GM23338 (cell line): ENCODE results near the gene ABL1. TPM values are rescaled to one million over a fixed set of nuclear protein-coding genes. Genes with fewer than 3 reads are reported as not detected.

Source experiments
- ATAC-seq: fragments of 200-7000 bp; cut with Tn5 transposase; 3 replicates; pipeline ENCODE4 v1.9.1; 2020
- DNase-seq: peaks from one replicate; pipeline ENCODE4 v3.0.0-alpha.2; 2015; ENCODE audit warnings: low spot score
- H2AFZ ChIP-seq: fragments of 200-600 bp; sonication (generic); 2 replicates; pipeline ENCODE4 v1.8.0; 2016; ENCODE audit warnings: antibody characterized with exemption, mild to moderate bottlenecking, moderate library complexity
- H3F3A ChIP-seq: fragments of 200-600 bp; sonication (generic); replicated peaks from 2 replicates; pipeline ENCODE4 v1.8.0; 2017; ENCODE audit warnings: antibody characterized with exemption, mixed run types, low read depth
- H3K27ac ChIP-seq: fragments of 200-600 bp; sonication (generic); 2 replicates; pipeline ENCODE4 v1.6.1; 2016; ENCODE audit warnings: low read depth
- H3K27me3 ChIP-seq: fragments of 200-600 bp; sonication (generic); 2 replicates; pipeline ENCODE4 v1.8.0; 2016; ENCODE audit warnings: mild to moderate bottlenecking, mixed run types, moderate library complexity; ENCODE audit not compliant: insufficient read depth
- H3K36me3 ChIP-seq: fragments of 200-600 bp; sonication (generic); 2 replicates; pipeline ENCODE4 v1.8.0; 2016; ENCODE audit warnings: mild to moderate bottlenecking; ENCODE audit not compliant: insufficient read depth
- H3K4me1 ChIP-seq: fragments of 200-600 bp; sonication (generic); 2 replicates; pipeline ENCODE4 v1.8.0; 2016; ENCODE audit warnings: mild to moderate bottlenecking, moderate library complexity; ENCODE audit not compliant: insufficient read depth
- H3K4me2 ChIP-seq: fragments of 200-600 bp; sonication (generic); 2 replicates; pipeline ENCODE4 v1.7.1; 2017; ENCODE audit warnings: mixed run types
- H3K4me3 ChIP-seq: fragments of 200-600 bp; sonication (generic); 2 replicates; pipeline ENCODE4 v1.6.1; 2016; ENCODE audit warnings: mixed run types
- H3K79me2 ChIP-seq: fragments of 200-600 bp; sonication (generic); replicated peaks from 2 replicates; pipeline ENCODE4 v1.8.0; 2017; ENCODE audit warnings: mild to moderate bottlenecking; ENCODE audit not compliant: insufficient read depth
- H3K9me2 ChIP-seq: fragments of 200-600 bp; sonication (generic); 2 replicates; pipeline ENCODE4 v1.8.0; 2017; ENCODE audit not compliant: insufficient read depth
- H4K20me1 ChIP-seq: fragments of 200-600 bp; sonication (generic); replicated peaks from 2 replicates; pipeline ENCODE4 v1.8.0; 2017; ENCODE audit warnings: mild to moderate bottlenecking; ENCODE audit not compliant: insufficient read depth
- H3K27ac Mint-ChIP-seq: 2 replicates; pipeline ENCODE4 v1.8.0; 2020; ENCODE audit warnings: inconsistent platforms, mild to moderate bottlenecking, moderate library complexity, mixed read lengths
- H3K27me3 Mint-ChIP-seq: 3 replicates; pipeline ENCODE4 v1.8.0; 2022; ENCODE audit warnings: low read depth, mild to moderate bottlenecking, moderate library complexity, mixed read lengths, inconsistent platforms; ENCODE audit not compliant: insufficient read depth, poor library complexity
- H3K36me3 Mint-ChIP-seq: 3 replicates; pipeline ENCODE4 v1.8.0; 2021; ENCODE audit warnings: low read depth, mild to moderate bottlenecking, inconsistent platforms, moderate library complexity, mixed read lengths
- H3K4me1 Mint-ChIP-seq: 3 replicates; pipeline ENCODE4 v1.8.0; 2020; ENCODE audit warnings: mild to moderate bottlenecking, inconsistent platforms, mixed read lengths
- H3K4me3 Mint-ChIP-seq: 3 replicates; pipeline ENCODE4 v1.8.0; 2021; ENCODE audit warnings: moderate library complexity, mild to moderate bottlenecking, inconsistent platforms, mixed read lengths
- H3K9me3 Mint-ChIP-seq: 3 replicates; pipeline ENCODE4 v1.8.0; 2020; ENCODE audit warnings: moderate library complexity, mild to moderate bottlenecking, inconsistent platforms, mixed read lengths
- CREB1 ChIP-seq: fragments of 250-450 bp; sonication (Bioruptor Pico); IDR thresholded peaks from 2 replicates; pipeline ENCODE4 v1.5.0; 2020; ENCODE audit warnings: low read depth, mild to moderate bottlenecking, moderate library complexity
- JUNB ChIP-seq: IDR thresholded peaks from one replicate; pipeline ENCODE4 v1.6.1; 2016; ENCODE audit warnings: antibody characterized with exemption; ENCODE audit not compliant: unreplicated experiment
- STAT1 ChIP-seq: IDR thresholded peaks from one replicate; pipeline ENCODE4 v1.6.1; 2016; ENCODE audit warnings: antibody characterized with exemption; ENCODE audit not compliant: unreplicated experiment
- ZNF114 ChIP-seq: fragments of 250-450 bp; sonication (Bioruptor Pico); IDR thresholded peaks from 2 replicates; pipeline ENCODE4 v1.5.0; 2020; ENCODE audit warnings: mild to moderate bottlenecking, moderate library complexity
- polyA plus RNA-seq: library from polyadenylated mRNA; unstranded; fragments of >200 nt; fragmentation: Nextera tagmentation; extraction: Ambion mirVana; gene quantifications from 2 replicates; pipeline ENCODE4 v1.2.1, GENCODE V29; 2016
- total RNA-seq: library from RNA; depleted of rRNA; stranded (reverse); fragments of >200 nt; shearing (Covaris generic); gene quantifications from 2 replicates; pipeline ENCODE4 v1.2.3, GENCODE V29; 2014
- TF ChIP-seq, protein P1 (sequence below): fragments of 250-450 bp; sonication (Bioruptor Pico); IDR thresholded peaks from 2 replicates; pipeline ENCODE4 v1.5.0; 2020; ENCODE audit warnings: mild to moderate bottlenecking, moderate library complexity

The ABL1 gene
- total and polyA plus RNA-seq, 2 experiments from 2014 or later = 20.7 to 85.1 TPM

GRCh38 chr9:130921989-130922892 is 87.2 kb downstream of the ABL1 start:
- Mint-ChIP-seq H3K36me3 (no peaks in the 10 kb centered on the region), H3K4me1 (peaks cover 11% of the 10 kb centered on the region), H3K4me3 (no peak overlapping the region; the same call in 2 of the 3 replicates), H3K27me3 (peaks cover 9% of the 10 kb centered on the region), H3K9me3 (no peaks in the 10 kb centered on the region), H3K27ac (no peak overlapping the region)
- Histone ChIP-seq H3K4me1 (no peaks in the 10 kb centered on the region), H2AFZ (peak overlapping the region; percentile 80; the same call in 1 of the 2 replicates), H3K79me2 (no peaks in the 10 kb centered on the region), H3F3A (no peaks in the 10 kb centered on the region), H4K20me1 (no peaks in the 10 kb centered on the region), H3K4me3 (no peak overlapping the region), H3K27me3 (no peaks in the 10 kb centered on the region), H3K27ac (no peak overlapping the region), H3K4me2 (no peak overlapping the region), H3K36me3 (no peaks in the 10 kb centered on the region), H3K9me2 (no peaks in the 10 kb centered on the region)
- TF ChIP-seq CREB1 (CRISPR knock-in tag) (no peak), STAT1 (no peak), ZNF114 (CRISPR knock-in tag) (no peak), JUNB (no peak)
- TF ChIP-seq, protein P1, sequence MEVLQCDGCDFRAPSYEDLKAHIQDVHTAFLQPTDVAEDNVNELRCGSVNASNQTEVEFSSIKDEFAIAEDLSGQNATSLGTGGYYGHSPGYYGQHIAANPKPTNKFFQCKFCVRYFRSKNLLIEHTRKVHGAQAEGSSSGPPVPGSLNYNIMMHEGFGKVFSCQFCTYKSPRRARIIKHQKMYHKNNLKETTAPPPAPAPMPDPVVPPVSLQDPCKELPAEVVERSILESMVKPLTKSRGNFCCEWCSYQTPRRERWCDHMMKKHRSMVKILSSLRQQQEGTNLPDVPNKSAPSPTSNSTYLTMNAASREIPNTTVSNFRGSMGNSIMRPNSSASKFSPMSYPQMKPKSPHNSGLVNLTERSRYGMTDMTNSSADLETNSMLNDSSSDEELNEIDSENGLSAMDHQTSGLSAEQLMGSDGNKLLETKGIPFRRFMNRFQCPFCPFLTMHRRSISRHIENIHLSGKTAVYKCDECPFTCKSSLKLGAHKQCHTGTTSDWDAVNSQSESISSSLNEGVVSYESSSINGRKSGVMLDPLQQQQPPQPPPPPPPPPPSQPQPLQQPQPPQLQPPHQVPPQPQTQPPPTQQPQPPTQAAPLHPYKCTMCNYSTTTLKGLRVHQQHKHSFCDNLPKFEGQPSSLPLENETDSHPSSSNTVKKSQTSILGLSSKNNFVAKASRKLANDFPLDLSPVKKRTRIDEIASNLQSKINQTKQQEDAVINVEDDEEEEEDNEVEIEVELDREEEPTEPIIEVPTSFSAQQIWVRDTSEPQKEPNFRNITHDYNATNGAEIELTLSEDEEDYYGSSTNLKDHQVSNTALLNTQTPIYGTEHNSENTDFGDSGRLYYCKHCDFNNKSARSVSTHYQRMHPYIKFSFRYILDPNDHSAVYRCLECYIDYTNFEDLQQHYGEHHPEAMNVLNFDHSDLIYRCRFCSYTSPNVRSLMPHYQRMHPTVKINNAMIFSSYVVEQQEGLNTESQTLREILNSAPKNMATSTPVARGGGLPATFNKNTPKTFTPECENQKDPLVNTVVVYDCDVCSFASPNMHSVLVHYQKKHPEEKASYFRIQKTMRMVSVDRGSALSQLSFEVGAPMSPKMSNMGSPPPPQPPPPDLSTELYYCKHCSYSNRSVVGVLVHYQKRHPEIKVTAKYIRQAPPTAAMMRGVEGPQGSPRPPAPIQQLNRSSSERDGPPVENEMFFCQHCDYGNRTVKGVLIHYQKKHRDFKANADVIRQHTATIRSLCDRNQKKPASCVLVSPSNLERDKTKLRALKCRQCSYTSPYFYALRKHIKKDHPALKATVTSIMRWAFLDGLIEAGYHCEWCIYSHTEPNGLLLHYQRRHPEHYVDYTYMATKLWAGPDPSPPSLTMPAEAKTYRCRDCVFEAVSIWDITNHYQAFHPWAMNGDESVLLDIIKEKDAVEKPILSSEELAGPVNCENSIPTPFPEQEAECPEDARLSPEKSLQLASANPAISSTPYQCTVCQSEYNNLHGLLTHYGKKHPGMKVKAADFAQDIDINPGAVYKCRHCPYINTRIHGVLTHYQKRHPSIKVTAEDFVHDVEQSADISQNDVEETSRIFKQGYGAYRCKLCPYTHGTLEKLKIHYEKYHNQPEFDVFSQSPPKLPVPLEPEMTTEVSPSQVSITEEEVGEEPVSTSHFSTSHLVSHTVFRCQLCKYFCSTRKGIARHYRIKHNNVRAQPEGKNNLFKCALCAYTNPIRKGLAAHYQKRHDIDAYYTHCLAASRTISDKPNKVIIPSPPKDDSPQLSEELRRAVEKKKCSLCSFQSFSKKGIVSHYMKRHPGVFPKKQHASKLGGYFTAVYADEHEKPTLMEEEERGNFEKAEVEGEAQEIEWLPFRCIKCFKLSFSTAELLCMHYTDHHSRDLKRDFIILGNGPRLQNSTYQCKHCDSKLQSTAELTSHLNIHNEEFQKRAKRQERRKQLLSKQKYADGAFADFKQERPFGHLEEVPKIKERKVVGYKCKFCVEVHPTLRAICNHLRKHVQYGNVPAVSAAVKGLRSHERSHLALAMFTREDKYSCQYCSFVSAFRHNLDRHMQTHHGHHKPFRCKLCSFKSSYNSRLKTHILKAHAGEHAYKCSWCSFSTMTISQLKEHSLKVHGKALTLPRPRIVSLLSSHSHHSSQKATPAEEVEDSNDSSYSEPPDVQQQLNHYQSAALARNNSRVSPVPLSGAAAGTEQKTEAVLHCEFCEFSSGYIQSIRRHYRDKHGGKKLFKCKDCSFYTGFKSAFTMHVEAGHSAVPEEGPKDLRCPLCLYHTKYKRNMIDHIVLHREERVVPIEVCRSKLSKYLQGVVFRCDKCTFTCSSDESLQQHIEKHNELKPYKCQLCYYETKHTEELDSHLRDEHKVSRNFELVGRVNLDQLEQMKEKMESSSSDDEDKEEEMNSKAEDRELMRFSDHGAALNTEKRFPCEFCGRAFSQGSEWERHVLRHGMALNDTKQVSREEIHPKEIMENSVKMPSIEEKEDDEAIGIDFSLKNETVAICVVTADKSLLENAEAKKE (CRISPR knock-in tag) = no peak
- no peak for ATAC-seq
- no peak for DNase-seq
